ENCODE measurements around the gene SMIM43.

The SMIM43 gene

GRCh38 chr4:121776610-121777401, 11.8 kb upstream of the SMIM43 start:
- no peak for DNase-seq (ENCODE audit: low spot score)
- POLR2A ChIA-PET (ENCODE audit: low non-redundant PET), result no interaction called here
- CTCF ChIA-PET, result no interaction called here
- H3K27ac ChIP-seq, result no peak overlapping the region
- TF ChIP-seq CTCF (conservative IDR thresholded peaks at IDR 0.05; ENCODE audit: low read depth), result no peak

- ChIA-PET POLR2A (ENCODE audit: low non-redundant PET) (no interaction called here), CTCF (no interaction called here)
- no peak for DNase-seq (ENCODE audit: low spot score)
- no peak overlapping the region for H3K27ac ChIP-seq
- TF ChIP-seq CTCF (conservative IDR thresholded peaks at IDR 0.05; ENCODE audit: low read depth), result no peak
Measured at GRCh38 chr4:121773883-121774282, 8.9 kb upstream of the SMIM43 start.

- no peak for TF ChIP-seq CTCF (conservative IDR thresholded peaks at IDR 0.05; ENCODE audit: low read depth)
- ChIA-PET POLR2A (ENCODE audit: low non-redundant PET) (no interaction called here), CTCF (no interaction called here)
- DNase-seq (ENCODE audit: low spot score), result no peak
- no peak overlapping the region for H3K27ac ChIP-seq
Measured at GRCh38 chr4:121771869-121772268, 6.9 kb upstream of the SMIM43 start.

GRCh38 chr4:121769341-121769740, 4.4 kb upstream of the SMIM43 start:
- TF ChIP-seq CTCF (conservative IDR thresholded peaks at IDR 0.05; ENCODE audit: low read depth), result no peak
- H3K27ac ChIP-seq, result no peak overlapping the region
- no peak for DNase-seq (ENCODE audit: low spot score)
- CTCF ChIA-PET, result interaction anchor here (1.5 kb wide), 1 partner anchor 15 kb away, joined by 5 read pairs; no protein-coding TSS in a partner anchor
- POLR2A ChIA-PET (ENCODE audit: low non-redundant PET), result no interaction called here

- TF ChIP-seq CTCF (conservative IDR thresholded peaks at IDR 0.05; ENCODE audit: low read depth), result no peak
- no peak overlapping the region for H3K27ac ChIP-seq
- DNase-seq (ENCODE audit: low spot score), result no peak
- CTCF ChIA-PET, result no interaction called here
- POLR2A ChIA-PET (ENCODE audit: low non-redundant PET), result no interaction called here
Measured at GRCh38 chr4:121767166-121767565, 2.2 kb upstream of the SMIM43 start.

- ChIA-PET CTCF (interaction anchor here (0.6 kb wide), 1 partner anchor 121 kb away, joined by 3 read pairs; no protein-coding TSS in a partner anchor), POLR2A (ENCODE audit: low non-redundant PET) (no interaction called here)
- H3K27ac ChIP-seq, result no peak overlapping the region
- DNase-seq (ENCODE audit: low spot score), result no peak
- TF ChIP-seq CTCF (conservative IDR thresholded peaks at IDR 0.05; ENCODE audit: low read depth), result no peak
Measured at GRCh38 chr4:121765971-121766538, 1.1 kb upstream of the SMIM43 start.
